Activated T-helper 2 cell treated with anti-CD3 and anti-CD28 coated beads, Interferon-gamma antibody, Interleukin-2, Interleukin-4, amounts not matched to agents 10 μg/mL and 5 μg/mL and 100 μg/mL, durations not matched to agents 14 hours and 24 hours and 36 hours (primary cell): Measurements from ENCODE around the gene ENTREP1. TPM values are rescaled to one million over a fixed set of nuclear protein-coding genes. Genes with fewer than 3 reads are reported as not detected.

Source experiments
- DNase-seq: peaks from one replicate; pipeline ENCODE4 v3.0.0; 2021; ENCODE audit warnings: low spot score
- H3K27ac Mint-ChIP-seq: one replicate; pipeline ENCODE4 v1.8.0; 2021; ENCODE audit warnings: mixed read lengths
- H3K27me3 Mint-ChIP-seq: one replicate; pipeline ENCODE4 v1.8.0; 2021; ENCODE audit warnings: low read depth, mixed read lengths
- H3K36me3 Mint-ChIP-seq: one replicate; pipeline ENCODE4 v1.8.0; 2021; ENCODE audit warnings: low read depth, mixed read lengths
- H3K4me1 Mint-ChIP-seq: one replicate; pipeline ENCODE4 v1.8.0; 2021; ENCODE audit warnings: low read depth, mixed read lengths
- H3K4me3 Mint-ChIP-seq: one replicate; pipeline ENCODE4 v1.8.0; 2021; ENCODE audit warnings: low read depth, mild to moderate bottlenecking, moderate library complexity, mixed read lengths
- H3K9me3 Mint-ChIP-seq: one replicate; pipeline ENCODE4 v1.8.0; 2021; ENCODE audit warnings: mixed read lengths
- intact Hi-C: fragments of 100-400 bp; cut with micrococcal nuclease; formaldehyde crosslinking; loops from one replicate; pipeline ENCODE4 v1.15.1; 2023
- total RNA-seq: library from RNA; stranded (reverse); gene quantifications from 2 replicates; pipeline ENCODE4 v1.2.3, GENCODE V29; 2022

Gene ENTREP1
- total RNA-seq, 1 donor from 2014 or later, result not detected

DNA sequence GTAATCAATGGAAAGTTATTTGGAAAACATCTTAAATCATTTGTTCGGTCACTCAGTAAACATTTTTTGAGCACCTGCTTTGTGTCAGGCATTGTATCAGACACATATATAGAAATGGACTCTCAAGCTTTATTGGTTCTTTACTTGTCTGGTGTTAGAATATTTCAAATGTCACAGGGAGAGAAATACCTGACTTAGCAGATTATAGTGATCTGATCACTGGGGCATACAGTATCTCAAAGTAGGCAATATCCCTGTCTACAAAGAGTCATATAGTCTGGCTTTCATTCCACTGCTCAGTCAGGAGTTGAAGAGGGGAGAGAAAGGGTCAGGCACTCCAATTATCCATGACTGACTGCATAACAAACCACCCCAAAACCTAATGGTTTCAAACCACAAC, 30.2 kb downstream of the ENTREP1 start:
- DNase-seq, result no peak
- Mint-ChIP-seq H3K4me1 (no peaks in the 10 kb centered on the region), H3K9me3 (no peaks in the 10 kb centered on the region), H3K4me3 (no peak overlapping the region), H3K27ac (no peak overlapping the region), H3K36me3 (no peaks in the 10 kb centered on the region), H3K27me3 (peaks cover 7% of the 10 kb centered on the region)
- intact Hi-C loops, result no loop called here

DNA sequence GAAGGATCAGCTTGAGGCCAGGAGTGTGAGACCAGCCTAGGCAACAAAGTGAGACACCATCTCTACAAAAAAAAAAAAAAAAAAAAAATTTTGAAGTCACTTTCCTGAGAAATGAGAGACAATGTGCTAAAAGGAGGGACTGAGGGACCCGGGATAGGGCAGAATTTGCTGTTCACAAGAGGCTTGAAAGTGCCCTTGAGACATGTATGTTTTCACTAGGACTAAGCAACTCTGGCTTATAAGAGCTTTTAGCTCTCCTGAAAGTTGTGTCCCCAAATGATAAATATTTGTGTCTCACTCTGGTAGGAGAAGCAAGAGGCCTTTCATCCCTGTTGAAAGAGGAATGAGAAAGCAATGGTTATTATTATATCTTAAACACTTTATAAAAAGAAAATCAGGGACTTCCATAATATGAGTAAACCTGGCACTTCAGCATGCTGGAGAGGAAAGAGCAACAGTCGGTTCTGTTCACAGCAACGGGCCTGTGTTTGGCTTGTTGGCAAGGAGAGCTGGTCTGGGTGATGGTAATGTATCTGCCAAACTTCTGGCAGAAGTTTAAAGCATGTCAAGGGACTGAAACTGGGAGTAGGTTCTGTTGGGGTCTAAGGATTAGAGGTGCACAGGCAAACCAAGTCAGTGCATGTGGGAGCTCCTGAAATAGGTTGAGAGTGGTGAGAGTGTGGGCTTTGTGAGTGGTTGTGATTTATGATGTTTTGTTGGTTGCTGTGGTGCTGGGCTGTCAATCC, 32.2 kb downstream of the ENTREP1 start:
- no peak overlapping the region for H3K27ac Mint-ChIP-seq
- peaks cover 14% of the 10 kb centered on the region for H3K27me3 Mint-ChIP-seq
- no peak overlapping the region for H3K4me3 Mint-ChIP-seq
- H3K9me3 Mint-ChIP-seq, result no peaks in the 10 kb centered on the region
- no peak for DNase-seq
- intact Hi-C loops, result no loop called here
- no peaks in the 10 kb centered on the region for H3K36me3 Mint-ChIP-seq
- H3K4me1 Mint-ChIP-seq, result no peaks in the 10 kb centered on the region

DNA sequence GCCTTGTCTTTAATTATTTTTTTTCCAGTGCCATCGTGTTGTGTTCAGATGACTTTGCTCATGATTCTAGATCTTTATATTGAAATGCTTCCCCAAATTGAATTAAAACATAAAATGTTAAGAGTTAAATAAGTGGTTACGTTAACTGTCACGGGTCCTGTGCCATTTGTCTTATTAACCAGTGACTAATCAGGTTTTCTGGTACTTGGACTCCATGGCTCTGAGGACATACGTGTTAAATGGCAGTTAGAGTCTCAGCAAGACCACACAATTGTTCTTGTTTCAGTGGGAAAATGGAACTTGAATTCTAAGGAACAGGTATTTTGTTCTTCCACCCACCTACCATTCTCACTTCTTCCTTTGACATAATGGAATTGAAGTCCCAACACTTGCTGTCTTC, 32.8 kb downstream of the ENTREP1 start:
- no peak for DNase-seq
- Mint-ChIP-seq H3K36me3 (no peaks in the 10 kb centered on the region), H3K27ac (no peak overlapping the region), H3K9me3 (no peaks in the 10 kb centered on the region), H3K4me3 (no peak overlapping the region), H3K4me1 (no peaks in the 10 kb centered on the region), H3K27me3 (peaks cover 14% of the 10 kb centered on the region)
- intact Hi-C loops, result no loop called here

DNA sequence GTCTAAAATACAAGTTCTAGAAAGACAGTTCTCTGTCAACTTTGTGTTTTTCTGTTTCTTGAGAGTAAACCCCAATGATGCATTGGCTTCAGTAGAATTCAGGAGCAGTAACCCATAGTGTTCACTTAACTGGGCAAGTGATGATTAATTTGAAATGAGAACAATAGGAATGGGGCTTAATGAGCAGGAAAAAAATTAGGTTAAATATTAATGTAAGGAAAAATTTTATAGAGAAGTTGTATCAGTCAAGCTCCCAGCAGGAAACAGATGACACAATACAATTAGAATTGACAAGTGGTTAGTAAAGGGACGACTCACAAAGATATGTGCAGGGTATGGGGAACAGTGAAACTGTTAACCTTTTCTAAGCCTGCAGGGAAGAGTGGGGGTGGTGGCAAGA, 38.2 kb downstream of the ENTREP1 start:
- H3K27ac Mint-ChIP-seq, result no peak overlapping the region
- no peaks in the 10 kb centered on the region for H3K9me3 Mint-ChIP-seq
- H3K4me1 Mint-ChIP-seq, result no peaks in the 10 kb centered on the region
- peaks cover 18% of the 10 kb centered on the region for H3K27me3 Mint-ChIP-seq
- intact Hi-C loops, result no loop called here
- H3K4me3 Mint-ChIP-seq, result no peak overlapping the region
- no peak for DNase-seq
- H3K36me3 Mint-ChIP-seq, result no peaks in the 10 kb centered on the region

DNA sequence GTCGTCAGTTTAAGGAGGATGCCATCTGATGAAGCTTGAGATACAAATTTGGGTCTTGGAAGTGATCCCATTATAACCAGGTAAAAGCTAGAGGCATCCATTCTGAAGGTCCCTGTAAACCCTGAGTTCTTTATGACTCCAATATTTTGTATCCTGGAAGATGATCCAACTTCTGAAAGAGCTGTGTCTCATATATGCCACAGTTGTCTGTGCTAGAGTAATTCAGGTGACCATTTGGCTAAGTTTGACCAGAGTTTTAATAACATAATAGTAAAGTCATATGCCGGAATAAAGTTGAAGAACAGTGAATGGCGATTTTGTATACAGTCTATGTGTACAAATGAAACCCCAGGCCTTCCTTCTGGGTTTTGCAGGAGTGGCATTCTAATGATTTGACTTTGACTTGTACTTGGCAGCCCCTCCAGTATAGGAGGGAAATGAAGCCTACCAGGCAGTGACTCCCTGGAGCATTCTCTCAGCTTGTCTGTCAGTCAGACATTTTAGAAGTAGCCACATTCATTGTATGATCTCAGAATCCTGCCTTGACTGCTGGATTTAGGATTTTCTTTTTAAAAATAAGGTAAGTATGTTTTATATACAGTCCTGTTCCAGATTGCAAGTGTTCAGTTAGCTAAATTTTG, 39.6 kb downstream of the ENTREP1 start:
- no peak for DNase-seq
- Mint-ChIP-seq H3K4me1 (no peaks in the 10 kb centered on the region), H3K4me3 (no peak overlapping the region), H3K9me3 (no peaks in the 10 kb centered on the region), H3K36me3 (no peaks in the 10 kb centered on the region), H3K27ac (no peak overlapping the region), H3K27me3 (peaks cover 17% of the 10 kb centered on the region)
- intact Hi-C loops, result no loop called here

DNA sequence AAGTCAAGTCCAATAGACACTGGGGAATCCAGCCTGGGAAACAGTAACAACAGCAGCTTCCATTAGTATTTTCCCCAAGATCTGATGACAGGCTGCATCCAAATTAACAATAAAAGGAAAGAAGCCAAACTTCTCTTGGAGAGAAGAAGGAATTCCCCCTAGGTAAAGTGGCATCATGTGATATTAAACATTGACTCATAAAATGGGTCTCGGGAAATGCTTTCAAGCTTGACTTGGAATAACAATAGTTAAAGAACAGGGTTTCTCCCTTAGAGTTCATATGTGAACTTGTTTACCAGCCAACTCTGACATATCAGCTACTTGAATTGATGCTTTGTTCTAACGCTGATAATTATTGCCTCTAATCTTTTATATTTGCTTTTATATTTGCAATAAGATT, 45.4 kb downstream of the ENTREP1 start:
- Mint-ChIP-seq H3K9me3 (no peaks in the 10 kb centered on the region), H3K36me3 (no peaks in the 10 kb centered on the region), H3K4me1 (no peaks in the 10 kb centered on the region), H3K27me3 (peaks cover 3% of the 10 kb centered on the region), H3K27ac (no peak overlapping the region), H3K4me3 (no peak overlapping the region)
- intact Hi-C loops, result no loop called here
- DNase-seq, result no peak

DNA sequence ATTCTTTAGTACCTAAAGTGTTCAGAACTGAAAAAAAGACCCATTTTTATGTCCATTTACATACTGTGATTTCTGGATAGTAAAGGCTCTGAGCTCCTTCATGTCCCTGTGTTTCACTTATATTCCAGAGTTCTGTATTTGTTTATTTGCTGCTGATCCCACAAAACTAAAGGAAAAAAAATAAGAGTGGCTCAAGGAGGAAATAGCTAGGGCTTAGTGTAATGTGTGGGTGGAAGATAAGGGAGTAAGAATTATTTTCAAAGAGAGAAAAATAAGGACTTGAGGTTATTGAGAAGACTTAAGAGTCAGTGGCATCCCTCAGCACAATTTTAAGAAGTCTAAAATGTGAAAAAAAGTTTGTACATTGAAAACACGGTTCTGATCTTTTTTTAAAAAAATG, 46.0 kb downstream of the ENTREP1 start:
- no peak for DNase-seq
- Mint-ChIP-seq H3K4me1 (no peaks in the 10 kb centered on the region), H3K9me3 (no peaks in the 10 kb centered on the region), H3K4me3 (no peak overlapping the region), H3K27me3 (peaks cover 1% of the 10 kb centered on the region), H3K27ac (no peak overlapping the region), H3K36me3 (no peaks in the 10 kb centered on the region)
- intact Hi-C loops, result no loop called here

DNA sequence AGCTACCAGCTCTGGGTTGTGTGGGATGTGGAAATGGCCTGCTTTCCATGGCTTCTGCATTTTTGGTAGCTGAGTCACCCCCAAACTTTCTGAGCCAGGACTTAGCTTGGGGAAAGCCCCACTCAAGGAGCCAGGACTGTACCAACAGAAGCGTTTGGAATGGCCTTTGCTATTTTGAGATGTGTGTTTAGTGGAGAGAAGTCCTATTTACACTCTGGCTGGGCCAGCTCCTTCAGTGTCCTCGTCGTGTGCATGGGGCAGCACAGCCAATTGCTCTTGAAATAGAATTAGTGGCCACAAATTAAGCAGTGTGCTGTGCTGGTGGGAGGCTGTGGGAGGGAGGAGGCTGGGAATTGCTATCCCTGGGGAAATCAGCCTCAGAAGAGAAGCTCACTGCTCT, 51.6 kb downstream of the ENTREP1 start:
- intact Hi-C loops, result no loop called here
- H3K4me3 Mint-ChIP-seq, result no peak overlapping the region
- H3K36me3 Mint-ChIP-seq, result no peaks in the 10 kb centered on the region
- H3K4me1 Mint-ChIP-seq, result no peaks in the 10 kb centered on the region
- H3K9me3 Mint-ChIP-seq, result no peaks in the 10 kb centered on the region
- no peak overlapping the region for H3K27ac Mint-ChIP-seq
- peaks cover 2% of the 10 kb centered on the region for H3K27me3 Mint-ChIP-seq
- no peak for DNase-seq

DNA sequence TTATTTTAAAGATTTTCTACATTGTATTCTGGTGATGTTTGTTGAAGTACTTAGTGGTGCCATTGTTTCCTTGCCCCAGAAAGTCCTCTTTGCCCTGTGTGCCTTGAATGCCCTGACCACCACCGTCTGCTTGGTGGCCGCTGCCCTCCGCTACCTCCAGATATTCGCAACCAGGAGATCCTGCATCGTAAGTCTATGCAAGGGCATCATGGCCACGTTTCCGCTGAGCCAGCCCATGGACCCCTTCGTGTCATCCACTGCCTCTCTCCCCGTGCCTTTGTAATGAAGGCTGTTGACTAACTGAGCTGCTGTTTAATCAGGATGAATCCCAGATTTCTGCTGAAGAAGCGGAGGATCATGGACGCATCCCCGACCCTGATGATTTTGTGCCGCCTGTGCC, 52.3 kb downstream of the ENTREP1 start:
- H3K27me3 Mint-ChIP-seq, result peaks cover 2% of the 10 kb centered on the region
- DNase-seq, result no peak
- H3K4me3 Mint-ChIP-seq, result no peak overlapping the region
- H3K4me1 Mint-ChIP-seq, result no peaks in the 10 kb centered on the region
- intact Hi-C loops, result no loop called here
- H3K27ac Mint-ChIP-seq, result no peak overlapping the region
- H3K9me3 Mint-ChIP-seq, result no peaks in the 10 kb centered on the region
- no peaks in the 10 kb centered on the region for H3K36me3 Mint-ChIP-seq

DNA sequence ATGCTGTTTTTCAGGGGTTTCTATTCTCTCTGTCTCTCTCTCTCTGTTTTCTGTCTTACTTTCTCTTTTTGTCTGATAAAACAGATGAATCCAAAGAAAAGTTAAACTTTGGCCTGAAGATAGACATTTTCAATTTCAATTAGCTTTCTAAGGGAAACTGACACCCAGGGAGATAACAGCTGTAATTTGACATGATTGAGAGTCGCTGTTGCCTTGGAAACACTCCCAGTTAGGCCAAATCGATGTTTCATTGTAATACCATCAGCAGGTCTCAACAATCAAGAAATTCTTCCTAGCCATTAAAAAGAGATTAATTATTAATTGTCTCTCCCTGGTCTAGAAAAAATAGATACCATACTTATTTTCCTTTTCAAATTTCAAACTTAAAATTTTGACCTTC, 53.0 kb downstream of the ENTREP1 start:
- H3K4me3 Mint-ChIP-seq, result no peak overlapping the region
- intact Hi-C loops, result no loop called here
- no peak overlapping the region for H3K27ac Mint-ChIP-seq
- H3K36me3 Mint-ChIP-seq, result no peaks in the 10 kb centered on the region
- H3K4me1 Mint-ChIP-seq, result no peaks in the 10 kb centered on the region
- peaks cover 3% of the 10 kb centered on the region for H3K27me3 Mint-ChIP-seq
- H3K9me3 Mint-ChIP-seq, result no peaks in the 10 kb centered on the region
- no peak for DNase-seq

DNA sequence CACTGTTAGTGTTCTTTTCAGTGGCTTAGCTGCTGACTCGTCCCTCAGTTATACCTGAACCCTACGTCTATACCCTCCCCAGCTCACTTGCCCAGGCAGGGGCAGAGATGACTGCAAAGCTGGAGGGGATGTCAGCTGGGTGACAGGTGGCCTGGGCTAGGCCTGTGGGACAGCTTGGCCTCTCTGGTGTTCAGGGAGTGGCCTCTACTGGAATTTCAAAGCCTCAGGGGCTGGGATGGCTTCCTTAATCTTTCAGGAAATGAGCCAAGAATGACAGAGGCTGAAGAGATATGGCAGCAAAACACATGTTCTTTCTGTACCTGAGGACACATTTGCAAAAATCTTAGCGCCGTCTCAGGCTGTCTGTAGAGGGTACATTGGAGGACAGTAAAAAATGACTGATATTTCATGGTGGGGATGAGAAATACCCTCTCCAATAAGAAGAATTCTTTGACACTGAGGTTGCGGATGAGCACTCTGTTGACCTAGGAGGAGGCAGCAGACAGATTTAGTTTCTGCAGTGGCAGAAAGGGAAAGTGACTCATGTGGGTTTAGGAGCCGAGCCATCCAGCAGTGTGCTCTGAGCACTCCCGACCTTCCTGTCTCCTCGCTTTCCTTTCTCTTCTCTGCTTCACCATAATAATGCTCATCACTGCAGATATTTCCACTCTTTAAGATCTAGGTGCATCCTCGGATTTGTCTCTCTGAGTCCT, 54.4 kb downstream of the ENTREP1 start:
- Mint-ChIP-seq H3K27ac (no peak overlapping the region), H3K4me1 (no peaks in the 10 kb centered on the region), H3K27me3 (peaks cover 3% of the 10 kb centered on the region), H3K4me3 (no peak overlapping the region), H3K36me3 (no peaks in the 10 kb centered on the region), H3K9me3 (no peaks in the 10 kb centered on the region)
- intact Hi-C loops, result no loop called here
- DNase-seq, result no peak

DNA sequence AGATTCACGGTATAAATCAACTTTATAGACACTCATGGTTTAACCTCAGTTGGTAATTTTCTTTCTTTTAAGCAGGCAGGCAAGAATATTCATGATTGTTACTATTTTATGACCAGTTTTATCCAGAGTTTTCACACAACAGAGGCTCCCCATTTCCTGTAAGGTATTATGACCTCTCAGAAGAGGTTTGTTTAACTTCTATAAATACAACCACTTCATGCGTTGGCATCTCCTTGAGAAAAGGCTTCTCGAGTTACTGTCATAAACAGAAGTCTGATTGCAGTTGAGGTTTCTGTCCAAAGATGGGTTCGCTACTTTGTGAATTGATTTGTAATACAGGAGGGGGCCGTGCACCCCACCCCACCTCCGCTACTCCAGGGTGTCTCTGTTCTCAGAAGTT, 55.3 kb downstream of the ENTREP1 start:
- DNase-seq, result no peak
- no peaks in the 10 kb centered on the region for H3K4me1 Mint-ChIP-seq
- H3K27me3 Mint-ChIP-seq, result peaks cover 3% of the 10 kb centered on the region
- no peak overlapping the region for H3K4me3 Mint-ChIP-seq
- intact Hi-C loops, result no loop called here
- H3K27ac Mint-ChIP-seq, result no peak overlapping the region
- H3K36me3 Mint-ChIP-seq, result no peaks in the 10 kb centered on the region
- no peaks in the 10 kb centered on the region for H3K9me3 Mint-ChIP-seq

DNA sequence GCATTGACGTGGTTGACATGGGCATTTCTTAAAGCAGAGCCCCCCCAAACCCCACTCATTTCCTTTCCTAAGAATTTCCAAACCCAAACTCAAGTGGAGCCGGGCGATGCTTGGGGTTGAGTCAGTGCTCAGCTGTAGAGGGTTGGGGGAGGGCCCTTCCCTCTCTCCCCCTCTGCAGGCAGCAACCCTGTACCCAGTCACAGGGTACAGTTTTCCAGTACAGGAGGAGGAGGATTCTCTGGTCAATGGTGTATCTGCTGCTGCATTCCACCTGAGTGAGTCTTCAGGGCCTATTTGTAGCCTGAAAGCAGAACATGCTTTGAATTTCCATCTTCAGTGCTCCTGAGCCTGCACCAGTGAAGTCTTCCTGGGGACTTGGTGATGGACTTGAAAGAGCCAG, 55.8 kb downstream of the ENTREP1 start:
- no peaks in the 10 kb centered on the region for H3K4me1 Mint-ChIP-seq
- intact Hi-C loops, result no loop called here
- no peak for DNase-seq
- no peaks in the 10 kb centered on the region for H3K9me3 Mint-ChIP-seq
- H3K27ac Mint-ChIP-seq, result no peak overlapping the region
- no peaks in the 10 kb centered on the region for H3K36me3 Mint-ChIP-seq
- H3K27me3 Mint-ChIP-seq, result peaks cover 3% of the 10 kb centered on the region
- H3K4me3 Mint-ChIP-seq, result no peak overlapping the region
